LNCaP clone FGC (cell line): Measurements from ENCODE around the gene PRLHR.

Experiments used
- DNase-seq: peaks from one replicate; pipeline ENCODE4 v3.0.0-alpha.2; 2011; ENCODE audit warnings: low read depth
- H3K4me3 ChIP-seq: 2 replicates; pipeline ENCODE4 v1.5.1; 2011; ENCODE audit warnings: mild to moderate bottlenecking, low read depth, low read length, control low read depth
- TF ChIP-seq, protein P1 (sequence below): IDR thresholded peaks from 2 replicates; pipeline ENCODE4 v1.5.1; 2012; ENCODE audit warnings: mild to moderate bottlenecking; ENCODE audit not compliant: control insufficient read depth, insufficient read depth; ENCODE audit errors: extremely low read depth

PRLHR gene

GRCh38 chr10:118570591-118570990 is 24.9 kb downstream of the PRLHR start:
- DNase-seq: peak; percentile 31
- TF ChIP-seq, protein P1, sequence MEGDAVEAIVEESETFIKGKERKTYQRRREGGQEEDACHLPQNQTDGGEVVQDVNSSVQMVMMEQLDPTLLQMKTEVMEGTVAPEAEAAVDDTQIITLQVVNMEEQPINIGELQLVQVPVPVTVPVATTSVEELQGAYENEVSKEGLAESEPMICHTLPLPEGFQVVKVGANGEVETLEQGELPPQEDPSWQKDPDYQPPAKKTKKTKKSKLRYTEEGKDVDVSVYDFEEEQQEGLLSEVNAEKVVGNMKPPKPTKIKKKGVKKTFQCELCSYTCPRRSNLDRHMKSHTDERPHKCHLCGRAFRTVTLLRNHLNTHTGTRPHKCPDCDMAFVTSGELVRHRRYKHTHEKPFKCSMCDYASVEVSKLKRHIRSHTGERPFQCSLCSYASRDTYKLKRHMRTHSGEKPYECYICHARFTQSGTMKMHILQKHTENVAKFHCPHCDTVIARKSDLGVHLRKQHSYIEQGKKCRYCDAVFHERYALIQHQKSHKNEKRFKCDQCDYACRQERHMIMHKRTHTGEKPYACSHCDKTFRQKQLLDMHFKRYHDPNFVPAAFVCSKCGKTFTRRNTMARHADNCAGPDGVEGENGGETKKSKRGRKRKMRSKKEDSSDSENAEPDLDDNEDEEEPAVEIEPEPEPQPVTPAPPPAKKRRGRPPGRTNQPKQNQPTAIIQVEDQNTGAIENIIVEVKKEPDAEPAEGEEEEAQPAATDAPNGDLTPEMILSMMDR: no peak
- H3K4me3 ChIP-seq: no peak overlapping the region

- no peak for DNase-seq
- no peak overlapping the region for H3K4me3 ChIP-seq
- TF ChIP-seq, protein P1: no peak
Measured at GRCh38 chr10:118569882-118570252, 25.6 kb downstream of the PRLHR start.

DNA sequence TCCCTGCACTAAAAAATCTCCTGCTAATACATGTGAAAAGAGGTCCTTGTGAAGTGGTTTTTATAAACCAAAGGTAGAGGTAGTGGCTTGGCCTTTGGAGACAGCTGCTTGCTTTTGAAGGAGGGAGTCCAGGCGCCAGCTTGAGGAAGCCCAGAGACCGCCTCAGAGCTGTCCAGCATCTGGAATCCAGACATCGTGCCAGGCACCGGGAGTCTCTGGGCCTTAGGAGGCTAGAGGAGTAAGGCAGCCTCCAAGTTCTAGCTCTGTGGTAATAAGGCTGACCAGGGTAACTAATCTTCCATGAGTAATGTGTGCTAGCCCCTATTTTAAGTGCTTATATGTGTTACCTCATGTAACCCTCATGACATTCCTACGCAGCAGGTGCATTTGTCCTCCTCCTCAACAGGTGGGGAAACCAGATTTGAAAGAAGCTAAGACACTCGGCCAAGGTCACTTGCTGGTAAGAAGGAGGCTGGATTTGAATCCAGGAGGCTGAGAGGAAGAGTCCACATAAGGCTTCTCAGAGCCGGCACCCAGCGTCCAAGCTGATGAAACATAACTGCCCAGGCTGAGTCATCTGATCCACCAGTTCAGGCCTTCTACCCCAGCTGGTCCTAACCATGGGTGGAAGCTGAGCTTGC is 26.1 kb downstream of the PRLHR start:
- TF ChIP-seq, protein P1: no peak
- no peak for DNase-seq
- H3K4me3 ChIP-seq: no peak overlapping the region

- H3K4me3 ChIP-seq: no peak overlapping the region
- no peak for DNase-seq
- TF ChIP-seq, protein P1: peak; percentile 73
Measured at GRCh38 chr10:118568327-118568848, 27.1 kb downstream of the PRLHR start.

- H3K4me3 ChIP-seq: no peak overlapping the region
- TF ChIP-seq, protein P1: no peak
- DNase-seq: no peak
Measured at GRCh38 chr10:118567701-118568248, 27.7 kb downstream of the PRLHR start.

DNA sequence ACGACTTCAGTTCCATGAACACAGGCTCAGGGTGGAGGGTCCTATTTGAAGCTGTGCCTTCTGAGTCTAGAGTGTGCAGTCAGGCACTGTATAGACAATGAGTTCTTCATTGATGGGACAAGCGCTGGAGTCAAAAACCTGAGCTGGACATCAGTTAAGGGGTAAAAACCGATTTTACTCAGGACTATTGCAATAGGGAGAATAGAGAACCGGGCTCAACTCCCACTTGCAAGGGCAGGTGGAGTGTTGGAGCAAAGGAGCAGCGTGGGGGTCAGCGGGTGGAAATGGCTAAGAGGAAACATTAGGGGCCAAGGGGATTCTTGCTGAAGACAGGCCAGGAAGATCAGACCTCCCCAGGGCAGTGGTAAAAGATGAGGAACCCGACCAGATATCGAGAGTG is 28.5 kb downstream of the PRLHR start:
- TF ChIP-seq, protein P1: no peak
- DNase-seq: no peak
- H3K4me3 ChIP-seq: no peak overlapping the region
